Measurements from ENCODE around the gene LIMS2. TPM values are rescaled to one million over a fixed set of nuclear protein-coding genes. Genes with fewer than 3 reads are reported as not detected.

The LIMS2 gene
- total and polyA plus RNA-seq, 8 donors: 22.4 to 122 (median 27.3) TPM

- peak in 3 of 4 donors; percentile 42 to 84 (median 65) for DNase-seq
These were observed 20.5 kb upstream of the LIMS2 start for GRCh38 chr2:127695491-127696472.

DNA sequence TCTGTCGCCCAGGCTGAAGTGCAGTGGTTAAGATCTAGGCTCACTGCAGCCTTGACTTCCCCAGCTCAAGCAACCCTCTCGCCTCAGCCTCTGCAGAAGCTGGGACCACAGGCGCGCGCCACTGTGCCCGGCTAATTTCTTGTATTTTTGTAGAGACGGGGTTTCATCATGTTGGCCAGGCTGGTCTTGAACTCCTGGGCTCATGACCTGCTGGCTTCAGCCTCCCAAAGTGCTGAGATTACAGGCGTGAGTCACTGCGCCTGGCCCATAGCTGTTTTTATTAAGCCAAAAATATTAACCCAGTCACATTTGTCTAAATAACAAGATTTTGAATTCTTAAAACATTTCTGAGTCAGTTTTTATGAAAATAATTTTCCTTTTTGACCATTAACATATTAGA lies 19.7 kb upstream of the LIMS2 start:
- ATAC-seq (no peak), DNase-seq (no peak)
- intact Hi-C loops (cut with DNase I): no loop called here
- H3K36me3 ChIP-seq: no peaks in the 10 kb centered on the region
- peaks cover 0 to 11% of the 10 kb centered on the region in 2 donors for H3K9me3 ChIP-seq
- TF ChIP-seq, protein P1, sequence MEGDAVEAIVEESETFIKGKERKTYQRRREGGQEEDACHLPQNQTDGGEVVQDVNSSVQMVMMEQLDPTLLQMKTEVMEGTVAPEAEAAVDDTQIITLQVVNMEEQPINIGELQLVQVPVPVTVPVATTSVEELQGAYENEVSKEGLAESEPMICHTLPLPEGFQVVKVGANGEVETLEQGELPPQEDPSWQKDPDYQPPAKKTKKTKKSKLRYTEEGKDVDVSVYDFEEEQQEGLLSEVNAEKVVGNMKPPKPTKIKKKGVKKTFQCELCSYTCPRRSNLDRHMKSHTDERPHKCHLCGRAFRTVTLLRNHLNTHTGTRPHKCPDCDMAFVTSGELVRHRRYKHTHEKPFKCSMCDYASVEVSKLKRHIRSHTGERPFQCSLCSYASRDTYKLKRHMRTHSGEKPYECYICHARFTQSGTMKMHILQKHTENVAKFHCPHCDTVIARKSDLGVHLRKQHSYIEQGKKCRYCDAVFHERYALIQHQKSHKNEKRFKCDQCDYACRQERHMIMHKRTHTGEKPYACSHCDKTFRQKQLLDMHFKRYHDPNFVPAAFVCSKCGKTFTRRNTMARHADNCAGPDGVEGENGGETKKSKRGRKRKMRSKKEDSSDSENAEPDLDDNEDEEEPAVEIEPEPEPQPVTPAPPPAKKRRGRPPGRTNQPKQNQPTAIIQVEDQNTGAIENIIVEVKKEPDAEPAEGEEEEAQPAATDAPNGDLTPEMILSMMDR (IDR thresholded peaks at IDR 0.05): no peak
- H3K4me1 ChIP-seq: peaks cover 0 to 12% of the 10 kb centered on the region in 2 donors
- no peak overlapping the region for H3K27ac ChIP-seq
- H3K4me3 ChIP-seq: no peak overlapping the region
- peaks cover 0 to 8% of the 10 kb centered on the region in 2 donors for H3K27me3 ChIP-seq

More at GRCh38 chr2:127695491-127696472, 20.5 kb upstream of the LIMS2 start:
- H3K9me3 ChIP-seq: peaks cover 0 to 5% of the 10 kb centered on the region in 2 donors
- H3K27me3 ChIP-seq: peaks cover 0 to 8% of the 10 kb centered on the region in 2 donors
- intact Hi-C loops (cut with DNase I): no loop called here
- peak overlapping the region; percentile 16 to 22 for H3K4me3 ChIP-seq
- H3K27ac ChIP-seq: no peak overlapping the region
- H3K36me3 ChIP-seq: no peaks in the 10 kb centered on the region
- peak; percentile 85 for ATAC-seq
- TF ChIP-seq, protein P1 (IDR thresholded peaks at IDR 0.05): peak; percentile 39
- H3K4me1 ChIP-seq: peaks cover 0 to 19% of the 10 kb centered on the region in 2 donors

DNA sequence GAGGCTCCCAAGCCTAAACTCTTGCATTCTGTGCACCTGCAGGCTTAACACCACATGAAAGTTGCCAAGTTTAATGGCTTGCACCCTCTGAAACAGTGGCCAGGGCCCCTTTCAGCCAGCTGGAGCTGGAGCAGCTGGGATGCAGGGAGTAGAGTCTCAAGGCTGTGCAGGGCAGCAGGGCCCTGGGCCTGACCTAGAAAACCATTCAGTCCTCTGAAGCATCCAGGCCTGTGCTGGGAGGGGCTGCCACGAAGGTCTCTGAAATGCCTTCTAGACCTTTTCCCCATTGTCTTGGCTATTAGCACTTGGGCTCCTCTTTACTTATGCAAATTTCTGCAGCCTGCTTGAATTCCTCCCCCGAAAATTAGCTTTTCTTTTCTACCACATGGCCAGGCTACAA lies 15.4 kb upstream of the LIMS2 start:
- H3K4me3 ChIP-seq: no peak overlapping the region
- intact Hi-C loops (cut with DNase I): no loop called here
- ATAC-seq: no peak
- peaks cover 0 to 19% of the 10 kb centered on the region in 2 donors for H3K9me3 ChIP-seq
- no peak overlapping the region for H3K27ac ChIP-seq
- peaks cover 0 to 6% of the 10 kb centered on the region in 2 donors for H3K27me3 ChIP-seq
- DNase-seq: no peak
- H3K4me1 ChIP-seq: peaks cover 0 to 6% of the 10 kb centered on the region in 2 donors
- H3K36me3 ChIP-seq: no peaks in the 10 kb centered on the region
- TF ChIP-seq, protein P1 (IDR thresholded peaks at IDR 0.05): no peak

GRCh38 chr2:127688405-127688804 lies 13.1 kb upstream of the LIMS2 start:
- H3K36me3 ChIP-seq: no peaks in the 10 kb centered on the region
- ATAC-seq (no peak), DNase-seq (no peak)
- H3K4me3 ChIP-seq: no peak overlapping the region
- no peaks in the 10 kb centered on the region for H3K27me3 ChIP-seq
- peaks cover 0 to 19% of the 10 kb centered on the region in 2 donors for H3K9me3 ChIP-seq
- H3K4me1 ChIP-seq: no peaks in the 10 kb centered on the region
- intact Hi-C loops (cut with DNase I): no loop called here
- TF ChIP-seq, protein P1 (IDR thresholded peaks at IDR 0.05): no peak
- no peak overlapping the region for H3K27ac ChIP-seq

DNA sequence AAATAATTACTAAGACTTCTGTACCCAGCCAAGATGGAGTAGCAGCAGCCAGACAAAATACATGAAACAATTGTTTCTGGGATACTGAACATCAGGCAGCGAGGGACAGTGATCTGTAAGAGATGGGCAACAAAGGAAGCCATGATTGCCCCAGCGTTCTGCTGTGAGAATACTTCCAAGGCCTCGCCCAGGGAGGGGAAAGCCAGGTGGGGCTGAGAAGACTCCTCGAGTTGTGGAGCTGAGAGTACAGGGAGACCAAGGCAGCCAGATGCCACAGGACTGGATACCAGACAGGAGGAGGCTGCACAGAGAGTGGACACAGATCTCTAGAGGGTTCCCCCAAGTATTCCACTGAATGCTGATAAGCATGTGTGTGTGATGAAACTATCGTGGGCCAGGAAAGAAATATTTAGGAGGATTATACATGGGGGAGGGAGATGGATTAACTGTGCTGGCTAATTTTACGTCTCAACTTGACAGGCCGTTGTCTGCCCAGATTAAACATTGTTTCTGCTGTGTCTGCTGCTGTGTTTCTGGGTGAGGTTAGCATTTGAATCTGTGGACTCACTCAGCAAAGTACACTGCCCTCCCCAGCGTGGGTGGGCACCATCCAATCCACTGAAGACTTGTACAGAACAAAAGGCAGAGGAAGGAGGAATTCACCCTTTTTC lies 10.2 kb upstream of the LIMS2 start:
- DNase-seq (no peak), ATAC-seq (no peak)
- Histone ChIP-seq H3K27me3 (peaks cover 0 to 9% of the 10 kb centered on the region in 2 donors), H3K4me1 (peaks cover 0 to 6% of the 10 kb centered on the region in 2 donors), H3K27ac (no peak overlapping the region), H3K36me3 (no peaks in the 10 kb centered on the region), H3K4me3 (no peak overlapping the region), H3K9me3 (peaks cover 0 to 12% of the 10 kb centered on the region in 2 donors)
- TF ChIP-seq, protein P1 (IDR thresholded peaks at IDR 0.05): no peak
- intact Hi-C loops (cut with DNase I): no loop called here

All from left lung (tissue), 10 donors.